ENCODE data around the gene PKP1.

Gene PKP1

DNA sequence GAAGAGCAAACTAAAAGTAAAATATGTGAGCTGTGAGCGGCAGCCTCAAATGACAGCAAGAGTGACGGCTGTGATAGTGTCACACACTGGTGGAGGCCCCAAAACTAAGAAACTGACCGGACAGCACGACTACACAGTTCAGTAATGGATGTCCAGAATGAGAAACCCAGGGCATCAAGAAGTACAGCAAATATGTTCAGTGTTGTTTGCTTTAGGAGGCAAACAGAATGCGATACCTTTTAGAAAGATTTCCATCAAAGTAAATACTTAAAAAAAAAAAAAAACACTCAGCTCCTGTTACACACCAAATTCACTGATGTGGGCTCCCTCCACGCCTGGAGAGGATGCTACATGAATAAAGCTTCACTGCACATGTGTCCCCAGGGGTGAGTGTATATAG is 1.1 kb upstream of the PKP1 start:
- DNase-seq, result no peak

DNA sequence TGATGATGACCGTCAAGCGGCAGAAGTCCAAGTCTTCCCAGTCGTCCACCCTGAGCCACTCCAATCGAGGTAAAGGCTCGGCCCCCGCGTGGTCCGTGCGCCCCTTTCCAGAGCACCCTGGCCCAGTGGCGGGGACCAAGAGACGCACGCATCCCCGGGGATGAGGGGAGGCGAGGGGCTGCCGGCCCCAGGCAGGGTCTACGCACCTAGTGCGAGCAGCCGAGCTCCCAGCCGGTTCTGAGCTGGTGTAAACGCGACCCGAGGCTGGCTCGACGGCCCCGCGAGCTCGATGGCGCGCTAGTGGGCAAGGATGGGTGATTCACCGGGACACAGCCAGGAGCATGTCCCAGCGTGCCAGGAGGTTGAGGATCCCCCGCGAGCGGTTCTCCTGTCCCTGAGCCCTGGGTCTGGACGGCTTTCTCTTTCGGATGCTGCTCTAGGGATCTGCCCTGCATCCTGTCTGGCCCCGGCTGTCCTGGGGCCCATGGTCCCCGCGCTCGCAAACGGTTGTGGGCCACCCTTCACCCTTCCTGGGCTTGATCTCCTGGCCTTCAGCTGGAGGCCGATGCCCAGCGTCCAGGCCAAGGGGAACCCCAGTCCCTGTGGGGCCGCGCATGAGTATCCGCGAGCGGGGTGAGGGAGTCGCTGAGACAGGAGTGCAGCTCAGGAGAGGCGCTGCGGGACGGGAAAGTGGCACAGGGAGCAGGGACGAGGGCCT is 689 bp downstream of the PKP1 start:
- DNase-seq, result no peak

- no peak for DNase-seq
These were observed 1.3 kb downstream of the PKP1 start for GRCh38 chr1:201284636-201285035.

GRCh38 chr1:201285846-201286245 is 2.5 kb downstream of the PKP1 start:
- DNase-seq, result no peak

DNA sequence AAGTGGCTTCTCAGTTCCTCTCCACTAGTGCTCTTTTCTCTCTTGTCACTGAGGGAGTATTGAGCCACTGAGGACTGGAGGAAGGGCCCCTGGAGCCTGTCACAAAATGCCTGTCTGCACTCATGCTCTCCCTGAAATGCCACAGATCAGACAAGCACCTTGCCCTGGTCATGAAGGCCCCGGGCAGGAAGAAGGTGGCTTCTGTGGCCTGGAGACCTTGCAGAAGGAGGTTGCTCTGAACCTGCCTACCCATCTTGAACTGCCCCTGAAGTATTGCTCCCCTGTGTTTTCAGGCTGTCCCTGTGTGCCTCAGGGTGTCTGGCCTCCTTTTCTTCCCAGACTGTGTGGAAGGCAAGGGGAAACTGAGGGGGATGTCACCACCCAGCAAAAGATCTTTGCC is 3.1 kb downstream of the PKP1 start:
- DNase-seq, result no peak

GRCh38 chr1:201288007-201288406 is 4.7 kb downstream of the PKP1 start:
- no peak for DNase-seq

GRCh38 chr1:201288765-201289164 is 5.5 kb downstream of the PKP1 start:
- DNase-seq, result no peak

DNA sequence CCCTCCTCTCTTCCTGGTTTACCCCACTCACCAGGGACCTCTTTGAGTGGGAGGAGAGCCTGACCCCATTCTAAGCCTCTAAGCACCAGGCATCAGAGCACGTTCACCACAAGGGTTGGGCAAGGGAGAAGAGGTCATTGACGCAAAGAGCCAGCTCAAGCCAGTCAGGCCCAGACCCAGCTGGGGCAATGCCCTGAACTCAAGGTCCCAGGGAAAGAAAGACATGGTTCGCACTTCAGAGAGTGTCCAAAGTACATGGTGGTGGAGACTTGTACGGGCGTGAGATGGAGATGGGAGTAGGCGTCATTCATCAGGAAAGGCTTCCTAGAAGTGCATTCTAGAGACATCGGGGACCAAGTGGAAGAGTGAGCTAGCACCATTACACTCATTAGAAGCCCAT is 7.2 kb downstream of the PKP1 start:
- no peak for DNase-seq

DNA sequence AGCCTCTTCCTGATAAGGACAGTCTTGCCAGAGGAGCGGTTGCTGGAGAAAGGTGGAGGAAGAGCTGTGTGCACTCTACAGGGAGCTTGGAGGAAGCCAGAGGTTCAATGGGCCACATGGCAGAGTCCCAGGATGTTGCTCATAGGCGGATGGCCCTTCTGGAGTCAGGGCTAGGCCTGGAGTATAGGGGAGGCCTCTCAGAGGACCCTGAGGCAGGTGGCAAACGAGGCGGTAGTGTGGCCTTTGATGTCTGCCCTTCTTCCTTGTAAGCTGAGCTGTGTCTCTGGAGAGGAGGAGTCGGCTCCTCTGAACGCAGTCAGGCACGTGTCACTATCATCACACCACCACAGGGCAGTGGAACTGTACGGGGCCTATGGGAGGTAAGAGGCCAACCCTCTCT is 8.6 kb downstream of the PKP1 start:
- no peak for DNase-seq

DNA sequence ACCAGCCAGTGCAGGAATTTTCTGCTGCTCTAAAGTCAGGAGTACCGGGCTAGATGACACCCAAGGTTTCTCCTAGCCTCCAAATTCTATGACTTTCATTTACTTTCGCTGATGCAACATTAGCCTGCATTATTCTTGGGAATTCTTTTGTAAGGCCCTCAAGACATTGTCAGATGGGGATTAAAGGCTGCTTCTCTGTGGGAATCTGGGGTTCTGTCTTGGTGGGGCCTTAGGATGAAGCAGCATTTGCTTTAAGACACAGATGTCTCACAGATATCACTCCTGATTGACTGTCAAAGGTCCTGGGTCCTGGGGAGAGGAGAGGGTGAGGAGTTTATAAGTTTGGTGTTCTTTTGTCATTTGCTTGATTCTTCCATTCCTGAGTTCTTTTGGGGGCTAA is 11.6 kb downstream of the PKP1 start:
- no peak for DNase-seq

- DNase-seq, result no peak
These were observed 12.0 kb downstream of the PKP1 start for GRCh38 chr1:201295346-201295745.

DNA sequence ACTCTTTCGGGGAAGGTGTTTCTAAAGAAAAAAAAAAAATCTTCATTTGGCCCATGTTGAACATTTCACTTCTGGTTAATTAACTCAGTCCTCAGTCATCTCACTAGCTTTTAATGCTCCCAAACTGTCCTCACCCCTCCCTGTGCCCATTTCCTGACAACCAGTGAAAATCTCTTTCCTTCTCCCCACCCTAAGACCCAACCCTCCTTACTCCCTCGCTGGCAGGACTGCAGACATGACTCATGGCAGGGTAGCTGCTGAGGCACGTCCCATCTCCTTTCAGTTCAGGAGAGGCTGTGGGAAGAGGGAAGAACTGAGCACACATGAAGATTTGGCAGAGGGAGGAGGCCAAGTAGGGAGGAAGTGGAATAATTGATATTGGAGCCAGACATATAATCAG is 12.6 kb downstream of the PKP1 start:
- no peak for DNase-seq

GRCh38 chr1:201296352-201296751 is 13.0 kb downstream of the PKP1 start:
- DNase-seq, result no peak

GRCh38 chr1:201298396-201299381 is 15.4 kb downstream of the PKP1 start:
- no peak for DNase-seq

DNA sequence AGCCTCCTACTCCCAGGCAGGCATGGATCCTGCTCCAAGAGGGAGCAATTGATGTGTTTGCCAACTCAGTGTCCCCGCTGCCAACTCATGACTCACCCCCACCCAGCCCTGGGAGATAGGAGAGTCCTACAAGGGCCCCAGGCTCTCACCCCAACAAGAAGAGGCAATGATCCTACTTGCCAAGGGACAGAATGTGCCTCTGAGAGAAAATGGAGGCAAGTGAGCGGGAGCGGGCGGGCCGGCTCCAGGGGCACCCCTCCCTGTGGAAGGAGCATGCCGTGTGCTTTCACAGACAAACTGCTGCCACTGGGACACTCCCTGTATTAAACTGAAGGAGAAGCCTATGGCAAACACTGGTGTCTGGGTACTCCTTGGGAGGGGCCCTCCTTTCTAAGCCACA is 16.7 kb downstream of the PKP1 start:
- DNase-seq, result no peak

- DNase-seq, result no peak
These were observed 17.3 kb downstream of the PKP1 start for GRCh38 chr1:201300641-201301040.

DNA sequence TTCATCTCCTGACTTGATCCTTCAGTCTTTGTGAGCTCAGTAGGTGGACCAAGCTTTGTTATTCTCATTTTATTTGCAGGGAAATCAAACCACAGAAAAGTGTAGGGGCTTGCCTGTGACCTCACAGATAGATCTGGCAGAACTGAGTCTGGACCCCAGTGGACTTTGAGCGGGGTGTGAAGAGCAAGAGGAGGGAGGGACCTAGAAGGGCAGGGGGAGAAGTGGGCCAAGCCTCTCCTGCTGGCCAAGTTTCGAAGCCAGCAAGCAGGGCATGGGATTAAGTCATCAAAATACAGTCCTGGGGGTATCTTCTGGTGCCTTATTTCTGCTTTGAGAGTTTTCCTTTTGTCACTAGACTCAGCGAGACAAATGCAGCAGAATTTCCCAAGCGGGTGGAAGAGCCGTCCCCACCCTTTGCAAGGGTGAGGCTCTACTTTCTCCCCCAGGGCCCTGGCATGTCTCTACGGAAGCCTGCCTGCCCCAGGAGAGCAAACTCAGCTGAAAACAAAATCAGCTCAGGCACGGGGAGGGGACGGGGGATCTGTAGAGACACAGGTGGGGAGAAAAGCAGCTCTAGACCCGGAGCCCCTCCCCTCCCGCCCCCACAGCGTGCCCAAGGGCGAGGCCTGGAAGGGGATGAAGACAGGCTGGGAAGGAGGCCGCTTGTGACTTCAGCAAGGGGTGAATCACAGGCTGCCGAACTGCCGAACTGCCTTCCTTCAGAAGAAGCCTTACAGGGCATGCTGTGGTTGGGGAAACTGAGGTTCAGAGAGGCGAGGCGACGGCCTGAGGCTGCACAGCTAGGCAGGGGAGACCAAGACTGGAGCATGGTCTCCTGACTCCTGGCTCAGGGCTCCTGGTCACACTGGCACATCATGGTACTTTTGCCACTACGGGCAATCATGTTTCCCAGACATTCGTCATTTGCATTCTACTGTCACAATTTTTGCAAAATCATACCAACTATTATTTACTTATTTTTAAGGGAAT is 19.2 kb downstream of the PKP1 start:
- no peak for DNase-seq

DNA sequence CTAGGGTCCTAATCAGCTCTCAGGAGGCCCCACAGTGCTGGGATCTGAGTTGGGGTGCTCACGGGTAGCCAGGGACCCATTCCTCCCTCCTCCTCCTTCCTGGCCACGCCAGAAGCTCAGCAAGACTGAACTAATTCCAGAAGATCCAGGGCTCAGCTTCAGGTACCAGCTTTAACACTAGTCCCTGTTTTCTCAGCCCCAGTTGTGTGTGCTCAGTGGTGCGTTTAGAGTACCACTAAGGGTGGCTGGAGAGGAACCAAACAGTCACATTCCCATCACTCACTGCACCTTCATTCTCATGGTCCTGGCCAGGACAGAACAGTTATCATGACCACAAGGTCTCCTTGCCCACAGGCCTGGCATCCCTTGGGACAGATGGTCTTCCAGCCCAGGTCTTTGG is 20.8 kb downstream of the PKP1 start:
- DNase-seq, result no peak

DNA sequence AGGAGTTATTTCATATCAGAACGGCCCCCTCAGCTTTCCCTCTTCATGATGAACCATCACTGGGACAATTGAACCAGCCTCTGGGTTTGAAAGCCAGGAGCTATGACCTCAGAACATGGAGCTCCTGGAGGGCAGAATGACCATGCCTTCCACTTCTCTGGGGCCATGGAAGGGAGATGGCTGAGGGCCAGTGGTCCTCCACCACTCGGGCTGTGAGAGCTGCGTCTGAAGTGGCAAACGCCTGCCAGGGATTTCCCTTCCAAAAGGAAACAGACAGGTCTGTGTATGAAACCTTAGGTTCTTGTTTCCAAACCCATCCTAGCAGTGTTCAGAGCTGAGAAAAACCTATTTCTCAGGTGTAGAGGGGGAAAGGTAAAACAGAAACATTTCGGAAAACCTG is 22.5 kb downstream of the PKP1 start:
- no peak for DNase-seq

GRCh38 chr1:201307231-201307630 is 23.9 kb downstream of the PKP1 start:
- DNase-seq, result no peak

DNA sequence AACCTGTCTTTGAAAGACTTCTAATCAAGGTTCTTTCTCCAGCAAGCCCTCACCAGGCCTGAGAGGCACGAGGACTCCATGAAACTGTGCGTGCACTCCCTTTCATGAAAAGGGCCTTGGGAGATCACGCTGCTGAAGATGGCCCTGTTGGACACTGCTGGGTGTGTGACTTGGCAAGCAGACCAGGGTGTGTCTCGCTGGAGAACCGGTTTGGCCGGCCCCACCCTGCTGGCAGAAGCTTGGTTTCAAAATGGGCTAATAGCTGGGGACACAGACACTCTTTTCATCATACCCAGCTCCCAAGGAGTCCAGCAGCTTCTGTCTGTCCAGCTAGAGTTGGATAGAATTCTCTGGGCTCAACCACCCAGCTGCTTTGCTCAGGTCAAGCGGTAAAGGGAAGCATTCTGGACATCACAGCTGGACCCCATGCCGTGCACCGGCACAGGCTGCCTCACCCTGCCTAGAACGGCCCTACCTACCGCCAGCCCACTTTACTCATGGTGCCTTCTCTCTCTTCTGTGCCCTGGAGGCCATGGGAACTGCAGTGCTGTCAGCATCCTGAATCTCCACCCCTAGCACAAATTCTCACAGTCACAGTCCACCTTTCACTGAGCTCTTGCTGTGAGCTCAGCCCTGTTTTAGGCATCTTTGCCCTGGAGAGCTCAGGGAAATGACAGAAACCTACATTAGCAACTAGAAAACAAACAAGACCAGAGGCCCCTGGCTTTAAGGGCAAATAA is 24.6 kb downstream of the PKP1 start:
- DNase-seq, result no peak

GRCh38 chr1:201309416-201309815 is 26.1 kb downstream of the PKP1 start:
- DNase-seq, result no peak
